A549 treated with GW870086 at 1 μM for 4 hours (cell line): ENCODE data around the gene NUDT3. TPM values are rescaled to one million over a fixed set of nuclear protein-coding genes. Genes with fewer than 3 reads are reported as not detected.

ENCODE experiments used
- total RNA-seq: library from RNA; stranded (reverse); fragments of 200-300 nt; extraction: Qiagen RNA extraction; gene quantifications from 5 replicates; pipeline ENCODE4 v1.2.3, GENCODE V29; 2022; ENCODE audit warnings: low read depth

The NUDT3 gene
- total RNA-seq, result 6.0 to 8.1 TPM (median 6.4 TPM) in 5 replicates

GRCh38 chr6:34392497-34393190 is at the start of gene NUDT3:
Gene NUDT3 (minus strand): TSS chr6:34392669. CDS start chr6:34392362, 307 bp downstream.

GRCh38 chr6:34425498-34426410 is 33.3 kb upstream of the NUDT3 start, which contains the start of gene RPS10:
Gene RPS10 (minus strand): TSS chr6:34426069. CDS start chr6:34425221, 848 bp downstream.

GRCh38 chr6:34248727-34249468 is 143.6 kb downstream of the NUDT3 start, which contains the start of gene SMIM29:
Gene SMIM29 (minus strand): TSS chr6:34249006. CDS start chr6:34247791, 1,215 bp downstream.

DNA sequence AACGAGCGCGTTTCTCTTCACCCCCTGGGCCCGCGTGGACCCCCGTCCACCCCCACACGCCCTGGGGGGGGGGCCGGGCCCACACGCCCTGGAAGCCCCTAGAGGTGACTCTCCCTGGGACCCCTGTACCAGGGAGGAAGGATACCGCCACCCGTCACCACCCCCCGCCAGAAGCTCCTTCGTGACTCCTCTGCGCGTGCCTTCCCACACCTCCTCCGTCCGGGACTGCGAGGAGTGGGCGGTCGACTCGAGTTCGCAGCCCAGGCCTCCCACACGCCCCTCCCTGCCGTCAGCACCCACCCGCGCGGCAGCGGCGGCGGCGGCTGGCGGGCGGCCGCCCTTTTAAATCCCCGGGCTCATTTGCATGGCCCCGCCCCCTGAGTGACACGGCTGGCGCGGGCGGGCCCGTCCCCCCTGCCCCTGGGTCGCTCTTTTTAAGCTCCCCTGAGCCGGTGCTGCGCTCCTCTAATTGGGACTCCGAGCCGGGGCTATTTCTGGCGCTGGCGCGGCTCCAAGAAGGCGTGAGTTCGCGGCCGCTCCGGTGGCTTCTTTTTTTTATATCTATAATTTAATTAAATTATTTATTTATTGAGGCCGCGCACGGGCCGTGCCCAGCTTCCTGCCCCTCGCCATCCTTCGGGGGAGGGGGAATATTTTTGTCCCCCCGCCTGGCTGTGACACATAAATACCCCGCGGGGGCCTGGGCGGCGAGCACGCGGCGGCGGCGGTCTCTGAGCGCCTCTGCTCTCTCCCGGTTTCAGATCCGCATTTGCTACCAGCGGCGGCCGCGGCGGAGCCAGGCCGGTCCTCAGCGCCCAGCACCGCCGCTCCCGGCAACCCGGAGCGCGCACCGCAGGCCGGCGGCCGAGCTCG is 155.8 kb downstream of the NUDT3 start, which contains the start of gene HMGA1:
Gene HMGA1, plus strand, starts transcription at position 431 of the 873 bp plus-strand sequence. CDS start 3,908 bp downstream, outside the sequence.

Other genes with a start within 250 kb of the NUDT3 start
- gene GRM4, start 246.6 kb downstream of the NUDT3 start, total RNA-seq, result 0.08 to 0.29 TPM (median 0.10 TPM) in 5 replicates
- 413 to 611 TPM (median 528 TPM) in 5 replicates for gene HMGA1, start 155.8 kb downstream of the NUDT3 start, total RNA-seq
- gene SMIM29, start 143.7 kb downstream of the NUDT3 start, total RNA-seq, result 20.8 to 24.7 TPM (median 21.8 TPM) in 5 replicates
- 2,020 to 2,216 TPM (median 2,116 TPM) in 5 replicates for gene RPS10, start 33.4 kb upstream of the NUDT3 start, total RNA-seq
- 0.03 to 0.08 TPM (median 0.03 TPM) in 3 of 5 replicates, not detected in the others for gene PACSIN1, start 73.4 kb upstream of the NUDT3 start, total RNA-seq
- gene SPDEF, start 163.7 kb upstream of the NUDT3 start, total RNA-seq, result 1.2 to 2.1 TPM (median 1.9 TPM) in 5 replicates